ENCODE results near the gene IGSF11.

Gene IGSF11

GRCh38 chr3:118970819-118971218 is 63.8 kb downstream of the IGSF11 start:
- DNase-seq (ENCODE audit: extremely low spot score), result no peak
- TF ChIP-seq FOXA1 (IDR thresholded peaks at IDR 0.05) (no peak), TARDBP (IDR thresholded peaks at IDR 0.05) (no peak)
- ChIA-PET CTCF (interaction anchor here (0.6 to 0.7 kb wide), 2 partner anchors 10 to 14 kb away, joined by 3 to 4 read pairs; no protein-coding TSS in a partner anchor), POLR2A (no interaction called here)

DNA sequence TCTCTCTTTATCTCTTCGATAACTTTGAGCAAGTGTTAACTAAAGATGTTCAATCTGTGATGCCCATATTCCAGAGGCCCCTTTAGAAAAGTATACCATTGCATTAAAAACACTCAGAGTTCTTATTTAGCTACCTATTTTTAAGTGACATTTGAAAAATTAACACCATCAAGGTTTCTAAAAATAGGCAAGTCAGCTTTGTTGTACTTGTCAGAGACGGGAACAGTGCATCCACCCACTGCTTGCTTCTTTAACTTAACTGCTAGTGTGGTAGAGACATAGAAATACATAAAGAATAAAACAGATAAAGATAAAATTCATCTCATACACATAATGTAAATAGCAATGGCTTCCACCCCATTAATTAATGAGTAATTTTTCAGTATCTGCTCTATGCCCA is 66.0 kb downstream of the IGSF11 start:
- ChIA-PET POLR2A (no interaction called here), CTCF (no interaction called here)
- TF ChIP-seq SUZ12 (IDR thresholded peaks at IDR 0.05), result no peak
- no peak for TF ChIP-seq FOXA1 (IDR thresholded peaks at IDR 0.05)
- no peak for TF ChIP-seq ELF4 (IDR thresholded peaks at IDR 0.05)
- TF ChIP-seq BHLHE40 (IDR thresholded peaks at IDR 0.05; ENCODE audit: borderline replicate concordance), result no peak
- DNase-seq (ENCODE audit: extremely low spot score), result no peak

- DNase-seq (ENCODE audit: extremely low spot score), result no peak
- ChIA-PET POLR2A (no interaction called here), CTCF (no interaction called here)
- TF ChIP-seq SP1 (IDR thresholded peaks at IDR 0.05) (no peak), LEF1 (IDR thresholded peaks at IDR 0.05; ENCODE audit: borderline replicate concordance) (no peak), ARNT (IDR thresholded peaks at IDR 0.05) (no peak), PKNOX1 (IDR thresholded peaks at IDR 0.05) (no peak), HDGF (IDR thresholded peaks at IDR 0.05; ENCODE audit: borderline replicate concordance) (no peak), ELF4 (IDR thresholded peaks at IDR 0.05) (no peak), TARDBP (IDR thresholded peaks at IDR 0.05) (no peak), ZNF384 (IDR thresholded peaks at IDR 0.05) (no peak), BHLHE40 (IDR thresholded peaks at IDR 0.05; ENCODE audit: borderline replicate concordance) (no peak), CTBP1 (IDR thresholded peaks at IDR 0.05; ENCODE audit: borderline replicate concordance) (no peak), SUZ12 (IDR thresholded peaks at IDR 0.05) (no peak), L3MBTL2 (conservative IDR thresholded peaks at IDR 0.05) (no peak), FOXM1 (IDR thresholded peaks at IDR 0.05; ENCODE audit: borderline replicate concordance) (no peak), FOXA1 (IDR thresholded peaks at IDR 0.05) (no peak), FOXK2 (IDR thresholded peaks at IDR 0.05) (no peak)
Measured at GRCh38 chr3:118968111-118968510, 66.5 kb downstream of the IGSF11 start.

DNA sequence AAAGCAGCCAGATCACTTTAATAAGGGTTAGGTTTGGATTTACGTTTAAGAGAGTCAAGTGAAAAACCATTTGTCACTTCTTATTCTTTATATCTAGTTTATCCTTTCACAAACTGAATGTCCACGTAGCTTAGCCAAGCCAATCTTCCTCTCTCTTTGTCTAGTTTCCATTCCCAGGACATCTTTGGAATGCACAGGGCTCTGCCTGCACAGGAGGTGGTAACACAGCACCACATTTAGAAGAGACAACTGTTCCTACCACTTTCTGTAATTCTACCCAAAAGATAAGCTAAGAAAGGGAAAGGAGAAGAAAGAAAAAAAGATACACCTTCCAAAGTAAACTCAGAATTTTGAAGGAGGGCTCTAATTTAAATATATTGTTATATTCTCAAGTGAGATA is 67.9 kb downstream of the IGSF11 start:
- DNase-seq (ENCODE audit: extremely low spot score), result no peak
- CTCF ChIA-PET, result interaction anchor here (0.5 kb wide), 1 partner anchor 1441 kb away, joined by 3 read pairs; no protein-coding TSS in a partner anchor
- TF ChIP-seq SUZ12 (IDR thresholded peaks at IDR 0.05), result no peak
- no peak for TF ChIP-seq ARNT (IDR thresholded peaks at IDR 0.05)
- no peak for TF ChIP-seq FOXM1 (IDR thresholded peaks at IDR 0.05; ENCODE audit: borderline replicate concordance)
- TF ChIP-seq BHLHE40 (IDR thresholded peaks at IDR 0.05; ENCODE audit: borderline replicate concordance), result no peak
- no peak for TF ChIP-seq L3MBTL2 (conservative IDR thresholded peaks at IDR 0.05)
- no peak for TF ChIP-seq FOXA1 (IDR thresholded peaks at IDR 0.05)
- no peak for TF ChIP-seq LEF1 (IDR thresholded peaks at IDR 0.05; ENCODE audit: borderline replicate concordance)
- POLR2A ChIA-PET, result no interaction called here

- no peak for DNase-seq (ENCODE audit: extremely low spot score)
- no peak for TF ChIP-seq L3MBTL2 (conservative IDR thresholded peaks at IDR 0.05)
- TF ChIP-seq LEF1 (IDR thresholded peaks at IDR 0.05; ENCODE audit: borderline replicate concordance), result no peak
- TF ChIP-seq FOXK2 (IDR thresholded peaks at IDR 0.05), result no peak
- no peak for TF ChIP-seq ZNF384 (IDR thresholded peaks at IDR 0.05)
- TF ChIP-seq SUZ12 (IDR thresholded peaks at IDR 0.05), result no peak
- no peak for TF ChIP-seq PKNOX1 (IDR thresholded peaks at IDR 0.05)
- TF ChIP-seq TARDBP (IDR thresholded peaks at IDR 0.05), result no peak
- TF ChIP-seq HDGF (IDR thresholded peaks at IDR 0.05; ENCODE audit: borderline replicate concordance), result no peak
- TF ChIP-seq FOXM1 (IDR thresholded peaks at IDR 0.05; ENCODE audit: borderline replicate concordance), result no peak
- no peak for TF ChIP-seq ARNT (IDR thresholded peaks at IDR 0.05)
- no peak for TF ChIP-seq NFRKB (IDR thresholded peaks at IDR 0.05)
- TF ChIP-seq FOXA1 (IDR thresholded peaks at IDR 0.05), result no peak
- no peak for TF ChIP-seq ELF4 (IDR thresholded peaks at IDR 0.05)
- TF ChIP-seq CTBP1 (IDR thresholded peaks at IDR 0.05; ENCODE audit: borderline replicate concordance), result no peak
- TF ChIP-seq BHLHE40 (IDR thresholded peaks at IDR 0.05; ENCODE audit: borderline replicate concordance), result no peak
- no peak for TF ChIP-seq SP1 (IDR thresholded peaks at IDR 0.05)
- POLR2A ChIA-PET, result no interaction called here
- CTCF ChIA-PET, result no interaction called here
Measured at GRCh38 chr3:118963711-118964110, 70.9 kb downstream of the IGSF11 start.

DNA sequence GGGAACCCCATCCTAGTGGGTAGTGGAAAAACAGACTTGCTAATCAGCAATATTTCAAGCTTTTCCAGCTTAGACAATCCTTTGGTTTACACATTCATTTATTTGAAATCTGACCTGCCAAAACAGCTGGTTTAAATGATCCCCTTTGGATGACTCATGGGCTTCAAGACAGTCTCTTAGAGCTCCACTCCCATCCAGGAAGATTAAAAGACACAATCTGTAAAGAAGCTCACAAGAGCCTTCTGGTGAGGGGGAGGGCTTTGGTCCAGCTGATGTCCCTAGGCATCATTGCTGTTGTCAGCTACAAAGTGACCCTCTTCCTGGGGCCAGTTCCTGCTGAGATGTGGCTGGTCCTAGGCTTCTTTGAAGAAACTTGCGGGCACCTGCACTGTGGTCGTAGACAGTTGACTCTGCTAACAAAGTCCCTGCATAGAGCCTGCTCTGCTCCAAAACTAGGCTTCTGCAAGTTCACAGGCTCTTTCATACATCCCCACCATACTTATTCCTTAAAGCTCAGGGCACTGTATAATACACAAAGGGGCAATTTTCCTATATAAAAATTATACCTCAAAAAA is 73.7 kb downstream of the IGSF11 start:
- ChIA-PET POLR2A (no interaction called here), CTCF (interaction anchor here (0.5 to 0.6 kb wide), 3 partner anchors 10 to 76 kb away, joined by 3 to 4 read pairs (median 3); no protein-coding TSS in a partner anchor)
- TF ChIP-seq CTBP1 (IDR thresholded peaks at IDR 0.05; ENCODE audit: borderline replicate concordance) (no peak), ZNF384 (IDR thresholded peaks at IDR 0.05) (no peak), L3MBTL2 (conservative IDR thresholded peaks at IDR 0.05) (no peak), SP1 (IDR thresholded peaks at IDR 0.05) (no peak)
- DNase-seq (ENCODE audit: extremely low spot score), result no peak

DNA sequence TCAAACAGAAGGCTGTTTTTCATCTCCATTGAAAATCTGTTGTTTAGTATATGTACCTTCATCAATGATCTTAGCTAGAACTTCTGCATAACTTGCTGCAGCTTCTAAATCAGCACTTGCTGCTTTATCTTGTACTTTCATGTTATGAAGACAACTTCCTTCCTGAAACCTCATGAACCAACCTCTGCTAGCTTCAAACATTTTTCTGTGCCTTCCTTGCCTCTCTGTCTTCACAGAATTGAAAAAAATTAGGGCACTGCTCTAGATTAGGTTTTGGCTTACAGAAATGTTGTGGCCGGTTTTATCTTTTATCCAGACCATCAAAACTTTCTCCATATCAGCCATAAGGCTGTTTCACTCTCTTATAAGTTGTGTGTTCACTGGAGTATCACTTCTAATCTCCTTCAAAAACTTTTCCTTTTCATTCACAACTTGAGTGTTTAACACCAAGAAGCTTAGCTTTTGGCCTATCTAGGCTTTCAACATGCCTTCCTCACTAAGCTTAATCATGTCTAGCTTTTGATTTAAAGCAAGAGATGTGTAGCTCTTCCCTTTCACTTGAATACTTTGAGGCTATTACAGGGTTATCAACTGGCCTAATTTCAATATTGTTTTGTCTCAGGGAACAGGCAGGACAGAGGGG is 78.6 kb downstream of the IGSF11 start:
- POLR2A ChIA-PET, result no interaction called here
- CTCF ChIA-PET, result interaction anchor here (1.1 kb wide), 1 partner anchor 15 kb away, joined by 4 read pairs; no protein-coding TSS in a partner anchor
- TF ChIP-seq PKNOX1 (IDR thresholded peaks at IDR 0.05) (no peak), L3MBTL2 (conservative IDR thresholded peaks at IDR 0.05) (no peak), HDGF (IDR thresholded peaks at IDR 0.05; ENCODE audit: borderline replicate concordance) (no peak), LEF1 (IDR thresholded peaks at IDR 0.05; ENCODE audit: borderline replicate concordance) (no peak), ELF4 (IDR thresholded peaks at IDR 0.05) (no peak), NFRKB (IDR thresholded peaks at IDR 0.05) (no peak), CTBP1 (IDR thresholded peaks at IDR 0.05; ENCODE audit: borderline replicate concordance) (no peak), TARDBP (IDR thresholded peaks at IDR 0.05) (no peak), FOXM1 (IDR thresholded peaks at IDR 0.05; ENCODE audit: borderline replicate concordance) (no peak), BHLHE40 (IDR thresholded peaks at IDR 0.05; ENCODE audit: borderline replicate concordance) (no peak), FOXA1 (IDR thresholded peaks at IDR 0.05) (no peak), SUZ12 (IDR thresholded peaks at IDR 0.05) (no peak), FOXK2 (IDR thresholded peaks at IDR 0.05) (no peak), ZNF384 (IDR thresholded peaks at IDR 0.05) (no peak), SP1 (IDR thresholded peaks at IDR 0.05) (no peak), ARNT (IDR thresholded peaks at IDR 0.05) (no peak)
- no peak for DNase-seq (ENCODE audit: extremely low spot score)
